Tracheal epithelial cell (primary cell): ENCODE data around the gene RAP2B. TPM values are rescaled to one million over a fixed set of nuclear protein-coding genes. Genes with fewer than 3 reads are reported as not detected.

Source experiments
- total RNA-seq: library from RNA; depleted of rRNA; stranded (reverse); fragments of >200 nt; gene quantifications from 2 replicates; pipeline ENCODE4 v1.2.1, GENCODE V29; 2014

Gene RAP2B
- total RNA-seq, result 34.1 and 58.1 TPM in 2 replicates

GRCh38 chr3:153161714-153162512 lies at the start of gene RAP2B:
TSS of gene RAP2B (plus strand) at chr3:153162226. CDS start at chr3:153162694, 468 bp downstream.

